Measurements from ENCODE around the gene ERN1.
A peak's percentile ranks its signal among the peaks of the same experiment; 100 is the strongest.

ERN1 gene

DNA sequence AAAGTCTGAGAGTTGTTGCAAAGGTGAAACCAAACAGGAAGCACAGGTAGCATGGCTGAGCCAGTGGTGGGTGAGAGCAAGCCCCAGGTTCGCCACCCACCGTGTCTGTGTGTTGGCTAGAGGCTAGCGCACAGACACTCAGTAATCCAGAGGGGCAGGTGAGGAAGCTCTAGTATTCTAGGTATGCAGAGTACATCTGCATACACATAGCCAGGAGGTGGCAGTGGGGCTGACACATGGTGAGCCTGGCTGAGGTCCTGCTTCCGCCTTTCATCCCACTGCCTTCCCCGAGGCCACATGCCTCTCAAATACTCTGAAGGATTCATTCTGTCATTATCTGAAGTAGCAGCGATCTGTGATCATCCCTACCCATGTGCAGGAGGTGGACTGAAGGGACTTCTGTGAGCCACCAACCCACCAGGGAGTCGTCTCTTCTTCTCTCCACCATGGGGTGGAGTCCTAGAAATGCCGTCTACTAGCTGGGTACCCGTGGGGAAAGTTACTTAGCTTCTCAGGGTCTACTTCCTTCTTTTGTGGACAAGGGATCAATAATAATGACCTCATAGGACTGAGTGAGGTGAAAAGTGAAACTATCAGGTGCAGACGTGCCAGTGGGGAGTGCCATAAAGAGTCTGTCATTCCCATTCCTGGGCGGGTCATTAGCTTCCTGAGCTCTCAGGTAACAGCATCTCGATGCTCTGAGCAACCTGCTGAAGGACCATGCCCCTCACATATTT, 73.5 kb downstream of the ERN1 start:
- Histone ChIP-seq H3K4me3 (ENCODE audit: low read length) (no peak overlapping the region), H3K27ac (ENCODE audit: low read length) (no peak overlapping the region), H3K27me3 (ENCODE audit: control insufficient read depth, insufficient read depth, low read length) (no peaks in the 10 kb centered on the region), H3K36me3 (ENCODE audit: control insufficient read depth, insufficient read depth, low read length) (no peaks in the 10 kb centered on the region), H3K9me3 (ENCODE audit: control insufficient read depth, insufficient read depth, low read length) (no peaks in the 10 kb centered on the region), H3K4me1 (ENCODE audit: control insufficient read depth, insufficient read depth, low read length) (peaks cover 7% of the 10 kb centered on the region)
- DNase-seq (ENCODE audit: low read depth, low spot score), result peak; percentile 35
- no CpG with 5 or more reads among the region's 12 CpGs for WGBS (ENCODE audit: insufficient coverage, insufficient read length)

DNA sequence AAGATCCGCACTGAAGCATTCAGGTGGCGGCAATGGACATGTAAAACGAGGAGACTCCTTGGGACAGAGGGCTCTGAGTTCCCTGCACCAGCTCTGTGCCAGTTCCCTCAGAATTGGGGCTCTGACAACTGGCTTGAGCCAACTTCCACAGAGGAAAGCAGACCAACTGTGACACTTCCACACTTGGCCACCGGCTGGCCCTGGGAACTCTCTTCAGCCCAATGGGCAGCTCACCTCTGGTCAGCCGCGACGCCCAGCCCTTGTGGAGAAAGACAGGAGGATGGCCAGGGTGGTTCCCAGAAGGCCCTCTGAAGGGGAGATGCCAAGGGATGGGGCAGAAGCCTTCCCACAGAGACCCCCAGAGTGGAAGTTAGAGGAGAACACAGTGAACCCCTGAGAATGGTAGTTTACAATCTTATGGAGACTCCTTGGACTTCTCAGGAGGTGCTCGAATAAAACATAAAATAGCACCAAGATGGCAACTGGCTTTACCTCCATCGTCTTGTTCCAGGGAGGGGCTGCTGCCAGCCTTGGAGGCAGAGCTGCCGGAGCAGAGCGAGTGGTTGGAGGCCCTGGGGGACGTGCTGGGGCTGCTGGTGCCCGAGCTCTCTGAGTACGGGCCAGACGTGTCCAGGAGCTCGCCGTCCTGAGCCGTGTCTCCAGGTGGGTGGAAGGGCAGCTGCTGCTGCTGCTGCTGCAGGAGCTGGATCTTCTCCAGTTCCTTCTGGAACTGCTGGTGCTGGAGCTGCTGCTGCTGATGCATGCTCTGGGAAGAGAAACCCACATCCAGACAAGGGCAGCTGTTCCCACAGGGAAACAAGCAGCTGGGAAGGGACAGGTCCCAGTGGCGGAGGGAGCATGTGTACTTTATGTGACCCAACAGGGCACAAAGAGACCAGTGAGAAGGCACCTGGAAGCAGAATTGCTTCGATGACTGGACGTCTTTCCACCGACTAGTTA, 74.5 kb downstream of the ERN1 start:
- no peak overlapping the region for H3K4me3 ChIP-seq (ENCODE audit: low read length)
- H3K9me3 ChIP-seq (ENCODE audit: control insufficient read depth, insufficient read depth, low read length), result no peaks in the 10 kb centered on the region
- DNase-seq (ENCODE audit: low read depth, low spot score), result no peak
- H3K4me1 ChIP-seq (ENCODE audit: control insufficient read depth, insufficient read depth, low read length), result peaks cover 7% of the 10 kb centered on the region
- H3K36me3 ChIP-seq (ENCODE audit: control insufficient read depth, insufficient read depth, low read length), result no peaks in the 10 kb centered on the region
- H3K27ac ChIP-seq (ENCODE audit: low read length), result no peak overlapping the region
- WGBS (ENCODE audit: insufficient coverage, insufficient read length), result no CpG with 5 or more reads among the region's 22 CpGs
- no peaks in the 10 kb centered on the region for H3K27me3 ChIP-seq (ENCODE audit: control insufficient read depth, insufficient read depth, low read length)

DNA sequence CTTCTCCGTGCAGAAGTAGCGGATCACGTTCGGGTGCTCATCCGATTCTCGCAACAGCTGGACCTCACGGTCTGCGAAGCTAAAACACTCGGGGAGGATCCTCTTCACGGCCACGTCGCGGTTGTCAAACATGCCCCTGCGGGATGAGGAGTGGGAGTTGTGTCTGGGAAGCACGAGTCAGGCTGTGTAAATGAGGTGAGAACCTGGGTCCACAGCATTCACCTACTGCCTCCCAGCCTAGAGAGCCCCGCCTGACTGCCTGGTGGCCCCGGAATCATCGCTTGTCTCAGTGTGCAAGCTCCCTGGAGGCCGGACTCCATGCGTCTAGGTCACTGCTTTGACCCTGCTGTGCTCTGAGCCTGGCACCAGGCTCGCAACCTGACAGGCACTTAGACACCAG, 75.6 kb downstream of the ERN1 start:
- Histone ChIP-seq H3K4me3 (ENCODE audit: low read length) (no peak overlapping the region), H3K9me3 (ENCODE audit: control insufficient read depth, insufficient read depth, low read length) (no peaks in the 10 kb centered on the region), H3K27ac (ENCODE audit: low read length) (no peak overlapping the region), H3K27me3 (ENCODE audit: control insufficient read depth, insufficient read depth, low read length) (no peaks in the 10 kb centered on the region), H3K36me3 (ENCODE audit: control insufficient read depth, insufficient read depth, low read length) (no peaks in the 10 kb centered on the region), H3K4me1 (ENCODE audit: control insufficient read depth, insufficient read depth, low read length) (peaks cover 7% of the 10 kb centered on the region)
- DNase-seq (ENCODE audit: low read depth, low spot score), result no peak
- WGBS (ENCODE audit: insufficient coverage, insufficient read length), result no CpG with 5 or more reads among the region's 21 CpGs

GRCh38 chr17:64053101-64053500, 76.8 kb downstream of the ERN1 start:
- Histone ChIP-seq H3K36me3 (ENCODE audit: control insufficient read depth, insufficient read depth, low read length) (no peaks in the 10 kb centered on the region), H3K9me3 (ENCODE audit: control insufficient read depth, insufficient read depth, low read length) (no peaks in the 10 kb centered on the region), H3K4me1 (ENCODE audit: control insufficient read depth, insufficient read depth, low read length) (peaks cover 7% of the 10 kb centered on the region), H3K4me3 (ENCODE audit: low read length) (no peak overlapping the region), H3K27me3 (ENCODE audit: control insufficient read depth, insufficient read depth, low read length) (no peaks in the 10 kb centered on the region), H3K27ac (ENCODE audit: low read length) (no peak overlapping the region)
- no peak for DNase-seq (ENCODE audit: low read depth, low spot score)
- WGBS (ENCODE audit: insufficient coverage, insufficient read length), result no CpG with 5 or more reads among the region's 10 CpGs

DNA sequence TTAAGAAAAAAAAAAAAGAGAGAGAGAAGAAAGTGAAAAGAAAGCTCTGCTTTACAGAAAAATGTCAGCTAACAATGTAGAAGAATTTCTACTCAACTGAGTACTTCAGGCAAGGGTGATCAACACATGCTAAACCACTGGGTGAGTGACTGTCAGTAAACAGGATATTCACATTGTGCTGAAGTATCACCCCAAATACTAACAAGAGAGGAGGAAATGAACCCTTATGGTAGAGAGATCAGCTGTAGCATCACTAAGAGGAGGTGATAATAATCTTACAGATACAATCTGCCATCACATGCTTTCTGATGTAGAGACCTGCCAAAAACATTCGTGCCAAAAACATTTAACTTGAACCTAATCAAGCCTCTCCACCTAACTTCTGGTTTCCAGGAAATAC, 78.8 kb downstream of the ERN1 start:
- Histone ChIP-seq H3K4me3 (ENCODE audit: low read length) (no peak overlapping the region), H3K27me3 (ENCODE audit: control insufficient read depth, insufficient read depth, low read length) (no peaks in the 10 kb centered on the region), H3K36me3 (ENCODE audit: control insufficient read depth, insufficient read depth, low read length) (no peaks in the 10 kb centered on the region), H3K4me1 (ENCODE audit: control insufficient read depth, insufficient read depth, low read length) (peaks cover 7% of the 10 kb centered on the region), H3K27ac (ENCODE audit: low read length) (no peak overlapping the region), H3K9me3 (ENCODE audit: control insufficient read depth, insufficient read depth, low read length) (no peaks in the 10 kb centered on the region)
- no CpG with 5 or more reads among the region's 1 CpG for WGBS (ENCODE audit: insufficient coverage, insufficient read length)
- DNase-seq (ENCODE audit: low read depth, low spot score), result no peak

DNA sequence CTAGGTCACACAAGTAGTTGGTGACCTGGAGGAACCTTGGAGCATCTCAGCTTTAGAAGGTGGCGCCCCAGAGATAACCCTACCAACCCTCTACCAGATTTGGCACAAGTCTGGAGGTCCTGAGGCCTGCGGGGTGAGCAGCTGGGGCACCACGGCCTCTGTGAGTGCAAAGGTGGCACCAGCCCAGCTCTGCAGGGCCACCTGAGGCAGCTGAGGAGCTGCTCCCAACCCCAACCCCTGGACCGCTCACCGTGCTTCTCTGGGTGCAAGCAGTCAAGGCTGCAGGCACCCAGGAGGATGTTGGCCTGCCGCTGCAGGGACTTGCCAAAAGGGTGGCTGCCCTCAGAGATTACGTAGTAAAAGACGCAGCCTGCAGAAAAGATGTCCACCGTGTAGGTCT, 81.1 kb downstream of the ERN1 start:
- DNase-seq (ENCODE audit: low read depth, low spot score), result no peak
- WGBS (ENCODE audit: insufficient coverage, insufficient read length), result no CpG with 5 or more reads among the region's 9 CpGs
- no peak overlapping the region for H3K27ac ChIP-seq (ENCODE audit: low read length)
- H3K4me1 ChIP-seq (ENCODE audit: control insufficient read depth, insufficient read depth, low read length), result no peaks in the 10 kb centered on the region
- no peak overlapping the region for H3K4me3 ChIP-seq (ENCODE audit: low read length)
- no peaks in the 10 kb centered on the region for H3K9me3 ChIP-seq (ENCODE audit: control insufficient read depth, insufficient read depth, low read length)
- H3K27me3 ChIP-seq (ENCODE audit: control insufficient read depth, insufficient read depth, low read length), result no peaks in the 10 kb centered on the region
- no peaks in the 10 kb centered on the region for H3K36me3 ChIP-seq (ENCODE audit: control insufficient read depth, insufficient read depth, low read length)

- no peaks in the 10 kb centered on the region for H3K9me3 ChIP-seq (ENCODE audit: control insufficient read depth, insufficient read depth, low read length)
- no peaks in the 10 kb centered on the region for H3K27me3 ChIP-seq (ENCODE audit: control insufficient read depth, insufficient read depth, low read length)
- WGBS (ENCODE audit: insufficient coverage, insufficient read length), result no CpG with 5 or more reads among the region's 13 CpGs
- H3K4me1 ChIP-seq (ENCODE audit: control insufficient read depth, insufficient read depth, low read length), result no peaks in the 10 kb centered on the region
- DNase-seq (ENCODE audit: low read depth, low spot score), result no peak
- H3K4me3 ChIP-seq (ENCODE audit: low read length), result no peak overlapping the region
- no peaks in the 10 kb centered on the region for H3K36me3 ChIP-seq (ENCODE audit: control insufficient read depth, insufficient read depth, low read length)
- no peak overlapping the region for H3K27ac ChIP-seq (ENCODE audit: low read length)
Observed at GRCh38 chr17:64045176-64045575, 84.8 kb downstream of the ERN1 start.

- H3K36me3 ChIP-seq (ENCODE audit: control insufficient read depth, insufficient read depth, low read length), result no peaks in the 10 kb centered on the region
Observed at GRCh38 chr17:64042700-64043485, 87.1 kb downstream of the ERN1 start.

DNA sequence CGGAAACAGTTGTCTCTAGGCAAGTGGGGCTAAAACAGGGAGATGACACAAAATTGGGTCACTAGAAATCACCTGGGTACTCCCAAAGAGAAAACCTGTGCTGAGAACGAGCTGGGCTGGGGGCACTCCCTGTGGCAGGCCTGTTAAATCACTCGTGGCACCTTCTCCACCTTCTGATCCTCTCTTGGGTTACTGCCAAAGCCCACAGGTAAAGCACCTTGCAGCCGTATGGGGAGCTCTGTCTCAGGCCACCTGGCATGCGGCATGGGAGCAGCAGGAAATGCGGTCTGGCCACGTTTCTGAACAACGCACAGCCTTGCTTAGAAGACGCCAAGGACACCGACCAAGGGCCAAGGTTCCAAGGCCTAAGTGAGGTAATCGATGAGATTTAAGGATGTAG, 88.0 kb downstream of the ERN1 start:
- DNase-seq (ENCODE audit: low read depth, low spot score), result no peak
- Histone ChIP-seq H3K4me1 (ENCODE audit: control insufficient read depth, insufficient read depth, low read length) (no peaks in the 10 kb centered on the region), H3K36me3 (ENCODE audit: control insufficient read depth, insufficient read depth, low read length) (no peaks in the 10 kb centered on the region), H3K4me3 (ENCODE audit: low read length) (no peak overlapping the region), H3K9me3 (ENCODE audit: control insufficient read depth, insufficient read depth, low read length) (no peaks in the 10 kb centered on the region), H3K27me3 (ENCODE audit: control insufficient read depth, insufficient read depth, low read length) (no peaks in the 10 kb centered on the region), H3K27ac (ENCODE audit: low read length) (no peak overlapping the region)
- no CpG with 5 or more reads among the region's 11 CpGs for WGBS (ENCODE audit: insufficient coverage, insufficient read length)

More at GRCh38 chr17:64042700-64043485, 87.1 kb downstream of the ERN1 start:
- Histone ChIP-seq H3K27ac (ENCODE audit: low read length) (no peak overlapping the region), H3K9me3 (ENCODE audit: control insufficient read depth, insufficient read depth, low read length) (no peaks in the 10 kb centered on the region), H3K27me3 (ENCODE audit: control insufficient read depth, insufficient read depth, low read length) (no peaks in the 10 kb centered on the region), H3K4me1 (ENCODE audit: control insufficient read depth, insufficient read depth, low read length) (no peaks in the 10 kb centered on the region), H3K4me3 (ENCODE audit: low read length) (no peak overlapping the region)
- DNase-seq (ENCODE audit: low read depth, low spot score), result no peak
- whole genome bisulfite sequencing (ENCODE audit: insufficient coverage, insufficient read length), result no CpG with 5 or more reads among the region's 12 CpGs

- Histone ChIP-seq H3K27ac (ENCODE audit: low read length) (no peak overlapping the region), H3K4me1 (ENCODE audit: control insufficient read depth, insufficient read depth, low read length) (no peaks in the 10 kb centered on the region), H3K27me3 (ENCODE audit: control insufficient read depth, insufficient read depth, low read length) (no peaks in the 10 kb centered on the region), H3K36me3 (ENCODE audit: control insufficient read depth, insufficient read depth, low read length) (no peaks in the 10 kb centered on the region), H3K9me3 (ENCODE audit: control insufficient read depth, insufficient read depth, low read length) (no peaks in the 10 kb centered on the region), H3K4me3 (ENCODE audit: low read length) (no peak overlapping the region)
- WGBS (ENCODE audit: insufficient coverage, insufficient read length), result no CpG with 5 or more reads among the region's 6 CpGs
- no peak for DNase-seq (ENCODE audit: low read depth, low spot score)
Observed at GRCh38 chr17:64040206-64040605, 89.7 kb downstream of the ERN1 start.
